HG03469 (cell line): Measurements from ENCODE around the gene SRGAP2.
"Not testable (repeated sequence)": the region's sequence is repeated elsewhere in the genome, so short reads cannot be mapped to it uniquely, and the experiment has no call there.

Experiments
- ATAC-seq: cut with Tn5 transposase; IDR thresholded peaks from one replicate; pipeline ENCODE4 v1.9.1; 2021; ENCODE audit warnings: mild to moderate bottlenecking, moderate library complexity, moderate number of reproducible peaks; ENCODE audit not compliant: unreplicated experiment

Gene SRGAP2

DNA sequence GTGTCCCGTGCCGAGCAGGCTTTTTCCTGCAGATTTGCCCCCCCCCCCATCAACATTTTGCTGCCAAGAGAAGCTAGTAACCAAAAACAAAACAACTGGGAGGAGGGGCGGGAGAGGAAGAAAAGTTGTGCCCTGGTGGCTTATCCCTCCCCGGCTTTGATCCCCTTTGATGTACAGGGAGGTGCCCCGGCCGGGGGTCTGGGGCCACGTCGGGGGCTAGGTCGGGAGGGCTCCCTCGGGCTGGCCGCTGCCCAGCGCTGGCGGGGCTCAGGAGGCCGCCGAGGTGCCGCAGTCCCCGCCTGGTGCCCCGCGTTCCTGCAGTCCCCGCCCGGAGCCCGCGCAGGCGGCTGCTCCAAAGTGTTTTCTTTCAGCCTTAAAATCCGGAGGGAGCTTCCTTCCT is 1.5 kb downstream of the SRGAP2 start:
- not testable (repeated sequence) for ATAC-seq

DNA sequence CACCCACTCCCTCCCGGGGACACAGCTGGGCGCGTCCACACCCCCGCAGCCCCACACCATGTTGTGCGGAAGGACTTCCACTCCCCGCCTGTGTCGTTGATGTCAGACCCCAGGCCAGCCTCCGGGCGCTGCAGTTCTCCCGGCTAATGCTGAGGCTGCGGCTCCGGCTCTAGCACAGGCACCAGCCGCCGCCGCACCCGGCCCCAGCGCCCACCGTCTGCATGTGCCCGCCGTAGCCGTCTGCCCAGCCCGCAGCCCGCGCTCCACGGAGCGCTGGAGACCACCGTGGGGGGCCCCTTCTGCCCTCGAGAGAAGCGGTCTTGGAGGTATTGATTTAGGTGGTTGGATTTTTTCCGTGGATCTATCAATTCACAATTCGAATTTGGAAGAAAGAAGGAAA is 2.2 kb downstream of the SRGAP2 start:
- ATAC-seq = not testable (repeated sequence)

DNA sequence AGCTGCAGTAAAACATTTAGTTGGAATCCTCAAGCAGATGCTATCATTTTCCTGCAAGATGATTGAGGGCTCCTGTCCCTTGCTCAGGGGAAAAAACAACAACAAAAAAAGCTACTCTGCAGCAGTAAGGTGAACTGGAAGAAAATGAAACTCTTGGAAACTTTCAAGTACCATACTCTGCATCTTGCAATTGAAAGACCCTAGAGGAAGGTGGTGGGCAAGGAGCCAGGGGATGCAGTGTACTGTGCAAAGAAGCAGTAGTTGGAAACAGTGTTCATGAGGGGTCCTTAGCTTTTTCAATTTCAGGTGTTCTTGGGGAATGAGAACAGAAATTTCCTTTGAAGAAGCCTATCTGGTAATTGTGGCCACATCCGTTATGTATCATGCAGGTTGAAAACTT is 7.5 kb downstream of the SRGAP2 start:
- ATAC-seq = not testable (repeated sequence)

- not testable (repeated sequence) for ATAC-seq
Measured at GRCh38 chr1:206215600-206216392, 12.5 kb downstream of the SRGAP2 start.

GRCh38 chr1:206218285-206218684 is 14.9 kb downstream of the SRGAP2 start:
- ATAC-seq = not testable (repeated sequence)

GRCh38 chr1:206218765-206219164 is 15.4 kb downstream of the SRGAP2 start:
- not testable (repeated sequence) for ATAC-seq

DNA sequence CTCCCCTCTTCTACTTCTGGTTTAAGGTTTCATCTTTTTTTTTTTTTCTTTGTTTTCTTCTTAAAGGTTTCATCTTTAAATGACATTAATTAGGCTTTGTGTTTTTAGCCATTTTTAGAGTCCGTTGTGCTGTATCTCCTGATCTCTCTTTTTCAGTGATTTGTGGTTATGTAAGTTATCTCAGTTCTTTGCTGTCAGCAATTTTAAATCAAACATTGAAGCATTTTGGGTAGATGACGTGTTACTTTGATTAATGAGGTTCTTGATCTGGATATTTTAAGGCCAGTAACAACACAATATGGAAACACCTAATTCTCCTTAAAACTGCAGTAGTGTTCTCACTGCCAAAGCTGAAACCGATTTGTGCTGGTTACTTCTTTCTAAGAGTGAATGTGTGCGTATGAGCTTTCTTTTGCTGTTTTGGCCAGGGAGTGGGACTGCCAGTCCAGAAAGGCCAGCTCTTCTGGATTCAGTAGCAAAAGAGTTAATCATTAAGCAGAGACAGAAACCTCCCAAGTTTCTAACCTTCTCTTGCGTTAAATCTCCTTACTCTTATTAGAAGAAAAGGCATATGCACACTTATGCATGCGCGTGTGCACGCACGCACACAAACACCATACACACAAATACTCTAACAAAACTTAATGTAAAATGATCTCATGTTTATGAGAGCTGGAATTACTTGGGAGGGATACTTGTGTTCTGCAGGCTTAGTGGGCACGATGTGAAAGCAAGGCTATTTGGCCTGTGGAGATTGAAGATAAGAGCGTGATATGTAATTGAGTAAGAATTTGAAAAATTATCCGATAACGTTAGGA is 16.4 kb downstream of the SRGAP2 start:
- not testable (repeated sequence) for ATAC-seq

GRCh38 chr1:206220332-206221000 is 17.1 kb downstream of the SRGAP2 start:
- not testable (repeated sequence) for ATAC-seq

GRCh38 chr1:206221585-206221984 is 18.2 kb downstream of the SRGAP2 start:
- not testable (repeated sequence) for ATAC-seq

- not testable (repeated sequence) for ATAC-seq
Measured at GRCh38 chr1:206224190-206224776, 20.9 kb downstream of the SRGAP2 start.

GRCh38 chr1:206225386-206225785 is 22.0 kb downstream of the SRGAP2 start:
- not testable (repeated sequence) for ATAC-seq

DNA sequence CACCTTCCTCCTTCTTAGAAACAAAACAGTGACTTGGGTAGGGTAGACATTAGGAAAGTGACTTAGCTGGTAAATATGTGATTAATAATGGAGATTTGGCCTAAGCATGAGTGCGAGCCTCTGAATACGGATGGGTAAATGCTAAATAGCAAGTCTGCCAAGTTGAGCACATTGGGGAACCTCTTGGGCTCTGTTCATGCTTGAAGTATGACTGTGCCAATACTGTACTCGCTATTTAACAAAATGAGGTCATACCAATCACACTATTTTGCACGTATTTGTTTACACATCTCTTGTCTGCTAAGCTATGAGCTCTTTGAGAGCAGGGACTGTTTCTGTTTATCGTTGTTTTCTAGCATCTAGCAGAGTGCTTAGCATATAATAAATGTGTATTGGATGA is 23.5 kb downstream of the SRGAP2 start:
- ATAC-seq = not testable (repeated sequence)

- ATAC-seq = not testable (repeated sequence)
Measured at GRCh38 chr1:206229286-206229685, 25.9 kb downstream of the SRGAP2 start.

- ATAC-seq = not testable (repeated sequence)
Measured at GRCh38 chr1:206231989-206232388, 28.6 kb downstream of the SRGAP2 start.

DNA sequence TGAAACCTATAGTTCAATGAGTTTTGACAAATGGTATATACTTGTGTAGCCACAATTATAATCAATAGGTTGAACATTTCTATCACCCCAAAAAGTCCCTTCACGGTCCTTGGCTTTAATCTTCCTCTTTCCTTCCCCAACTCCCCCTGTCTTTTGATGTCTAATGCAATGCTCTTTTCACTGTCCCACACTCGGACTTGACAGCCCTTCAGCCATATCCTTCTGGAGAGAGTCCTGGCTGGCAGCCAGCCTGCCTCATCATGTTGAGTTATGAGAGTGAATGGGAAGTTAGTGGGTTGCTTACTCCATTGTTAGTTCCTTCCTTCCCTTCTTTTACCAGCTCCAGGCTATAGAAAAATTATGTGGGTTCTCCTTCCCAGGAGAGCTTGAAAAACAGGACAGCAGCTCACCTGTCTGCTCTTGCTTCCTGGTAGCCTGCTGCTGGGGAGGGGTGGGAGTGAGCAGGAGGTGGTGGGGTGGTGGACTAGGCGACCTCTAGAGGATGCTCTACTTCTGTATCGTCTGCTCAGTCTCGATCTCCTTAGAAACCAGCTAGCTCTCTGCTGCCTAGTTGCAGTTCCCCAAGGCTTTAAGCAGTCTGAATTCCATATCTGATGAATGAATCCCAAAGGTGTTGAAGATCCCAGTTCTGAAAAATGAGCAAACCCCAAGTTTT is 29.8 kb downstream of the SRGAP2 start:
- ATAC-seq = not testable (repeated sequence)

- not testable (repeated sequence) for ATAC-seq
Measured at GRCh38 chr1:206234189-206234916, 31.0 kb downstream of the SRGAP2 start.

DNA sequence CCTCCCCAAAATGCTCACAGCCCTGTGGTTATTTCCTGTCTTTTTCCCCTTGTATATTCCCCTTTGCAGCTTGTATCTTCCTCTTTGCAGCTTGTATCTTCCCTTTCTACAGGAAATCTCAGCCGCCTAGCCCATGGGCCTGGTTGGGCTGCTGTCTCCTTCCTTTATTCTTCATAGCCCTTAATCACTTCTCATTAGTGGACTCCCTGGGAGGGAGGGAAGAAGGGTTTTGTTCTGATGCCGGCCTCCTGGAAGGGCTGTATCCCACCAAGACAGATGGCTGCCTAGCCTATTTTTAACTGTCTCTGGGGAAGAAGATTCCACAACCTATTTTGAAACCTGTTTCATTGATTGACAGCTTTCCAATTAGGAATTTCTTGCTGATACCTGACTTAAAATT is 31.8 kb downstream of the SRGAP2 start:
- not testable (repeated sequence) for ATAC-seq

DNA sequence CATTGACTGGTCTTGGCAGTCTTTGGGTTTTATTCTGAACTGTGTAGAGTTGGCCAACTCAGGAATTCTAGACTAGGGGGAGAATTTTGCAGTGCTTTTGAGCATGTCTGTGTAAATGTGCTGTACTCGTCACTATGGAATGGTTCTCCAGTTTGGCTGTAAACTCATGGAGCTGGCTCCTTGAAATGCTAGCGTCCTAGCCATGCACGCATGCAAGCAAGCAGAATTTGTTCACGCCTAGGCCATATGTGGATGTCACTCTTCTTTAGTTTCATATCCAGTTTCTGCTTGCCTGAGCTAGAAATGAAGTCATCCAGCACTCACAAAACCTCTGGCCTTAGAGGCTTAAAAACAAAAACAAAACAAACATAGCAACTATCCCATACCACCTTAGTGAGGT is 36.9 kb downstream of the SRGAP2 start:
- ATAC-seq = not testable (repeated sequence)

GRCh38 chr1:206243335-206243734 is 40.0 kb downstream of the SRGAP2 start:
- peak; percentile 97 for ATAC-seq

DNA sequence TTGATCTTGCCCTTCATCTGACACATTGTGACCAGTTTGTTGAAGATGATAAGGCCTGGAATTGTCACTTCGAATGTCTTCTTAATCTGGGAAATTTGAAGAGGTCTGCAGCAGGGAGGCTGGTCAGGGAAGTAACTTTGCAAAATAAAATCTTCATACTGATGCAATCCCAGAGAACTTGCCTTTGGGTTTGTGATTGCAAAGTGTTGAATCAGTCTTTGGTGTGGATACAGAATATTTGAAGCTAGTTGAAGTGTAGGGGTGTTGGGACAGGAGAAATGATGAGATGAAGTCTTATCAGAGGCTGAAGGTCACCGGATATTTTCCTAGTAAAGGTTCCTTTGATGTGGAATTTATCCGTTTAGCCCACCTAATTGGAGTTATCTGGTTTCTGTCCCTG is 42.1 kb downstream of the SRGAP2 start:
- not testable (repeated sequence) for ATAC-seq
